Caco-2 (cell line): Measurements from ENCODE around the gene ERICH6B. TPM values are rescaled to one million over a fixed set of nuclear protein-coding genes. Genes with fewer than 3 reads are reported as not detected.

Source experiments
- BruUV-seq: library from RNA; stranded (reverse); fragments of 400-500 nt; replicated peaks from 2 replicates; lab custom pipeline; 2021; lab: Mats Ljungman, UMichigan
- CTCF ChIA-PET: fragments of 300-600 bp; sonication (Branson Sonifier 250); formaldehyde crosslinking; loops from one replicate; lab custom pipeline; 2022; ENCODE audit warnings: antibody characterized with exemption; lab: Charles Lee
- POLR2A ChIA-PET: fragments of 300-600 bp; sonication (Branson Sonifier 250); formaldehyde crosslinking; loops from one replicate; lab custom pipeline; 2022; ENCODE audit warnings: antibody characterized with exemption; lab: Charles Lee
- DNase-seq, 2 experiments: peaks; one replicate each; pipeline versions ENCODE4 v3.0.0 to v3.0.0-alpha.2; 2020 to 2022
- H3K27me3 ChIP-seq: replicated peaks from 2 replicates; pipeline ENCODE4 v1.6.0; 2011; ENCODE audit warnings: low read length; ENCODE audit not compliant: control insufficient read depth, insufficient read depth
- H3K36me3 ChIP-seq: 2 replicates; pipeline ENCODE4 v1.5.1; 2011; ENCODE audit warnings: low read length; ENCODE audit not compliant: control insufficient read depth, insufficient read depth
- H3K4me1 ChIP-seq: fragments of 250-450 bp; sonication (Bioruptor Pico); 2 replicates; pipeline ENCODE4 v1.5.1; 2020; ENCODE audit warnings: mild to moderate bottlenecking
- H3K4me3 ChIP-seq: 2 replicates; pipeline ENCODE4 v1.5.1; 2011; ENCODE audit warnings: low read depth, mild to moderate bottlenecking, control low read depth, low read length
- H3K9me3 ChIP-seq: fragments of 250-450 bp; sonication (Bioruptor Pico); 2 replicates; pipeline ENCODE4 v1.5.1; 2020; ENCODE audit warnings: mild to moderate bottlenecking, moderate library complexity
- H3K27ac Mint-ChIP-seq: one replicate; pipeline ENCODE4 v1.8.0; 2022; ENCODE audit warnings: mixed read lengths; ENCODE audit not compliant: unreplicated experiment
- H3K27me3 Mint-ChIP-seq: one replicate; pipeline ENCODE4 v1.8.0; 2022; ENCODE audit warnings: mixed read lengths; ENCODE audit not compliant: insufficient read depth, unreplicated experiment
- H3K36me3 Mint-ChIP-seq: one replicate; pipeline ENCODE4 v1.8.0; 2022; ENCODE audit warnings: mild to moderate bottlenecking, mixed read lengths; ENCODE audit not compliant: insufficient read depth, unreplicated experiment
- H3K4me1 Mint-ChIP-seq: one replicate; pipeline ENCODE4 v1.8.0; 2022; ENCODE audit warnings: low read depth, mixed read lengths; ENCODE audit not compliant: unreplicated experiment
- H3K4me3 Mint-ChIP-seq: one replicate; pipeline ENCODE4 v1.8.0; 2022; ENCODE audit warnings: mild to moderate bottlenecking, moderate library complexity, mixed read lengths; ENCODE audit not compliant: unreplicated experiment
- H3K9me3 Mint-ChIP-seq: one replicate; pipeline ENCODE4 v1.8.0; 2022; ENCODE audit warnings: mixed read lengths; ENCODE audit not compliant: unreplicated experiment
- CTCF ChIP-seq, 2 experiments: fragments of 200-600 bp in 1 of 2; IDR thresholded peaks; 1 replicate in 1 of 2; 2 replicates in 1 of 2; pipeline versions ENCODE4 v1.5.1 to v1.8.0; 2011 to 2022; ENCODE audit warnings: antibody characterized with exemption in 1 of 2, control low read depth in 1 of 2, inconsistent platforms in 1 of 2, low read depth in 1 of 2, low read length in 1 of 2, mild to moderate bottlenecking in 1 of 2, moderate library complexity in 1 of 2; ENCODE audit not compliant: insufficient read depth in 1 of 2, severe bottlenecking in 1 of 2, unreplicated experiment in 1 of 2
- intact Hi-C: fragments of 100-400 bp; cut with micrococcal nuclease; formaldehyde crosslinking; loops from one replicate; pipeline ENCODE4 v1.10.0; 2022; ENCODE audit not compliant: unreplicated experiment
- total RNA-seq: library from RNA; stranded (reverse); gene quantifications from 2 replicates; pipeline ENCODE4 v1.2.3, GENCODE V29; 2022

ERICH6B gene
- total RNA-seq, 1 experiment from 2014 or later, result not detected

GRCh38 chr13:45510672-45511071, 104.9 kb downstream of the ERICH6B start:
- no peaks in the 10 kb centered on the region for H3K9me3 Mint-ChIP-seq
- no peak for DNase-seq
- H3K4me1 Mint-ChIP-seq, result peaks cover 6% of the 10 kb centered on the region
- H3K4me3 Mint-ChIP-seq, result no peak overlapping the region
- Histone ChIP-seq H3K36me3 (peaks cover 4% of the 10 kb centered on the region; the same call in 1 of the 2 replicates), H3K27me3 (no peaks in the 10 kb centered on the region), H3K4me3 (no peak overlapping the region), H3K4me1 (peaks cover 13% of the 10 kb centered on the region), H3K9me3 (no peaks in the 10 kb centered on the region)
- H3K27ac Mint-ChIP-seq, result no peak overlapping the region
- ChIA-PET POLR2A (interaction anchor here (0.7 kb wide), 1 partner anchor 968 kb away, joined by 3 read pairs; no protein-coding TSS in a partner anchor), CTCF (interaction anchor here (0.6 to 1.2 kb wide), 5 partner anchors 11 to 218 kb away, joined by 3 to 7 read pairs (median 3); no protein-coding TSS in a partner anchor)
- TF ChIP-seq CTCF (IDR thresholded peaks at IDR 0.05; ENCODE audit: insufficient read depth in 1 of 2, low read depth in 1 of 2, low read length in 1 of 2, severe bottlenecking in 1 of 2, unreplicated experiment in 1 of 2), result peak in 1 of 2 experiments; percentile 6
- intact Hi-C loops, result loop anchor here (1.0 to 5.0 kb wide), 5 partner anchors 9 to 218 kb away; no protein-coding TSS in a partner anchor
- H3K27me3 Mint-ChIP-seq, result no peaks in the 10 kb centered on the region
- peaks cover 55% of the 10 kb centered on the region for H3K36me3 Mint-ChIP-seq
- no TSS peak for BruUV-seq

- Mint-ChIP-seq H3K4me1 (peaks cover 6% of the 10 kb centered on the region), H3K27me3 (no peaks in the 10 kb centered on the region), H3K36me3 (peaks cover 49% of the 10 kb centered on the region), H3K4me3 (no peak overlapping the region), H3K27ac (no peak overlapping the region), H3K9me3 (no peaks in the 10 kb centered on the region)
- intact Hi-C loops, result no loop called here
- Histone ChIP-seq H3K27me3 (no peaks in the 10 kb centered on the region), H3K4me1 (peaks cover 10% of the 10 kb centered on the region), H3K9me3 (no peaks in the 10 kb centered on the region), H3K4me3 (no peak overlapping the region), H3K36me3 (peaks cover 4% of the 10 kb centered on the region; the same call in 1 of the 2 replicates)
- POLR2A ChIA-PET, result no interaction called here
- TF ChIP-seq CTCF (IDR thresholded peaks at IDR 0.05; ENCODE audit: insufficient read depth in 1 of 2, low read depth in 1 of 2, low read length in 1 of 2, severe bottlenecking in 1 of 2, unreplicated experiment in 1 of 2), result no peak
- DNase-seq, result no peak
- CTCF ChIA-PET, result no interaction called here
- no TSS peak for BruUV-seq
Measured at GRCh38 chr13:45508776-45509175, 106.8 kb downstream of the ERICH6B start.

- Mint-ChIP-seq H3K4me3 (no peak overlapping the region), H3K9me3 (no peaks in the 10 kb centered on the region)
Measured at GRCh38 chr13:45506811-45507210, 108.7 kb downstream of the ERICH6B start.

More at GRCh38 chr13:45506811-45507210, 108.7 kb downstream of the ERICH6B start:
- BruUV-seq, result no TSS peak
- Histone ChIP-seq H3K36me3 (peaks cover 4% of the 10 kb centered on the region; the same call in 1 of the 2 replicates), H3K4me1 (peaks cover 6% of the 10 kb centered on the region), H3K9me3 (no peaks in the 10 kb centered on the region), H3K4me3 (no peak overlapping the region), H3K27me3 (no peaks in the 10 kb centered on the region)
- POLR2A ChIA-PET, result no interaction called here
- no peaks in the 10 kb centered on the region for H3K27me3 Mint-ChIP-seq
- H3K27ac Mint-ChIP-seq, result no peak overlapping the region
- DNase-seq, result no peak
- peaks cover 5% of the 10 kb centered on the region for H3K4me1 Mint-ChIP-seq
- TF ChIP-seq CTCF (IDR thresholded peaks at IDR 0.05; ENCODE audit: insufficient read depth in 1 of 2, low read depth in 1 of 2, low read length in 1 of 2, severe bottlenecking in 1 of 2, unreplicated experiment in 1 of 2), result no peak
- intact Hi-C loops, result no loop called here
- peaks cover 54% of the 10 kb centered on the region for H3K36me3 Mint-ChIP-seq
- CTCF ChIA-PET, result no interaction called here
